ENCODE measurements around the gene OLFML3.

DNA sequence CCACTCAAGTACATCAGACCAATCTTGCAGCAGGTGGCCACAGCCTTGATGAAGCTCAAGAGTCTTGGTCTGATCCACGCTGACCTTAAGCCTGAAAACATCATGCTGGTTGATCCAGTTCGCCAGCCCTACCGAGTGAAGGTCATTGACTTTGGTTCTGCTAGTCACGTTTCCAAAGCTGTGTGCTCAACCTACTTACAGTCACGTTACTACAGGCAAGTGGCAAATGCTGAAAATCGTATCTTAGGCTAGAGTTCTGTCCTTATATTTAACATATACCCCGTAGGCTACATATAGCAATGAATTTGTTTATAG lies 38.1 kb upstream of the OLFML3 start:
- TF ChIP-seq, protein P1, sequence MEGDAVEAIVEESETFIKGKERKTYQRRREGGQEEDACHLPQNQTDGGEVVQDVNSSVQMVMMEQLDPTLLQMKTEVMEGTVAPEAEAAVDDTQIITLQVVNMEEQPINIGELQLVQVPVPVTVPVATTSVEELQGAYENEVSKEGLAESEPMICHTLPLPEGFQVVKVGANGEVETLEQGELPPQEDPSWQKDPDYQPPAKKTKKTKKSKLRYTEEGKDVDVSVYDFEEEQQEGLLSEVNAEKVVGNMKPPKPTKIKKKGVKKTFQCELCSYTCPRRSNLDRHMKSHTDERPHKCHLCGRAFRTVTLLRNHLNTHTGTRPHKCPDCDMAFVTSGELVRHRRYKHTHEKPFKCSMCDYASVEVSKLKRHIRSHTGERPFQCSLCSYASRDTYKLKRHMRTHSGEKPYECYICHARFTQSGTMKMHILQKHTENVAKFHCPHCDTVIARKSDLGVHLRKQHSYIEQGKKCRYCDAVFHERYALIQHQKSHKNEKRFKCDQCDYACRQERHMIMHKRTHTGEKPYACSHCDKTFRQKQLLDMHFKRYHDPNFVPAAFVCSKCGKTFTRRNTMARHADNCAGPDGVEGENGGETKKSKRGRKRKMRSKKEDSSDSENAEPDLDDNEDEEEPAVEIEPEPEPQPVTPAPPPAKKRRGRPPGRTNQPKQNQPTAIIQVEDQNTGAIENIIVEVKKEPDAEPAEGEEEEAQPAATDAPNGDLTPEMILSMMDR (IDR thresholded peaks at IDR 0.05), result no peak
- TF ChIP-seq POLR2A (IDR thresholded peaks at IDR 0.05), result no peak

All from uterus (tissue), 2 donors.